Nephron progenitor cell (in vitro differentiated cells): ENCODE data around the gene ZC3H13.

Experiments
- DNase-seq: peaks from one replicate; pipeline ENCODE4 v3.0.0; 2021
- H3K27ac Mint-ChIP-seq: 2 replicates; pipeline ENCODE4 v1.8.0; 2021; ENCODE audit warnings: mild to moderate bottlenecking, moderate library complexity, mixed read lengths
- H3K27me3 Mint-ChIP-seq: 2 replicates; pipeline ENCODE4 v1.8.0; 2021; ENCODE audit warnings: mild to moderate bottlenecking, low read depth, mixed read lengths; ENCODE audit not compliant: poor library complexity
- H3K36me3 Mint-ChIP-seq: 2 replicates; pipeline ENCODE4 v1.8.0; 2021; ENCODE audit warnings: low read depth, mixed read lengths
- H3K4me1 Mint-ChIP-seq: 2 replicates; pipeline ENCODE4 v1.8.0; 2021; ENCODE audit warnings: mixed read lengths
- H3K4me3 Mint-ChIP-seq: 2 replicates; pipeline ENCODE4 v1.8.0; 2021; ENCODE audit warnings: mild to moderate bottlenecking, moderate library complexity, mixed read lengths
- H3K9me3 Mint-ChIP-seq: 2 replicates; pipeline ENCODE4 v1.8.0; 2021; ENCODE audit warnings: mild to moderate bottlenecking, moderate library complexity, mixed read lengths
- TF ChIP-seq, protein P1 (sequence below): fragments of 200-600 bp; sonication (generic); IDR thresholded peaks from 2 replicates; pipeline ENCODE4 v1.5.0; 2021; ENCODE audit warnings: antibody characterized with exemption

The ZC3H13 gene

DNA sequence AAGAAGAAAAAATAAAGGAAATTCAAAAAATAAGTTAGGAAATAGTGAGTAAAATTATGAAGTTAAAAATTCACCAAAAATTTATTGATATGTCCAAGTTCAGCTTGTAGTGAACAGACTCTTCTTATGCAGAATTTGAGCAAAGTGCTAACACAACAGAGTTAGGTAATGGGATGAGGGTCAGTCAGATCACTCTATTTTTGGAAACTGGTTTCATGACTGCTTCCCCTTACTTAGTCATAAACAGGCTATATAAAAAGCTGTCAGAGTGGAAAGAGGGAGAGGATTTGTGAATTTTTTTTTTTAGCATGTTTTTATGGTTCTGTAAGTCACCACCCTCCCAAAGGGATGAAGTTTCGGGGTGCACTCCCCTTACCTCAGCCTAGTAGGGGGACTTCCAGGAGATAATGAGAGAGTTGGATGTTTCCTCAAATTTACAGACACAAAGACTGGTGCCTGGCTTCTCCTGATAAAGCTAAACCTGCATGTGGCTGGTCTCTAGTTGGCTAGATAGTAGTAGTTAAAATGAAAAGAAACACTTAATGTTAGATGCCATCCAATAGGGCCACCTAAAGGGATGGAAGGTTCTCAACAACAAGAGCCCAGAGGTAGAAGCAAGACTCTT, 47.8 kb upstream of the ZC3H13 start:
- no peaks in the 10 kb centered on the region for H3K4me1 Mint-ChIP-seq
- no peaks in the 10 kb centered on the region for H3K9me3 Mint-ChIP-seq
- TF ChIP-seq, protein P1, sequence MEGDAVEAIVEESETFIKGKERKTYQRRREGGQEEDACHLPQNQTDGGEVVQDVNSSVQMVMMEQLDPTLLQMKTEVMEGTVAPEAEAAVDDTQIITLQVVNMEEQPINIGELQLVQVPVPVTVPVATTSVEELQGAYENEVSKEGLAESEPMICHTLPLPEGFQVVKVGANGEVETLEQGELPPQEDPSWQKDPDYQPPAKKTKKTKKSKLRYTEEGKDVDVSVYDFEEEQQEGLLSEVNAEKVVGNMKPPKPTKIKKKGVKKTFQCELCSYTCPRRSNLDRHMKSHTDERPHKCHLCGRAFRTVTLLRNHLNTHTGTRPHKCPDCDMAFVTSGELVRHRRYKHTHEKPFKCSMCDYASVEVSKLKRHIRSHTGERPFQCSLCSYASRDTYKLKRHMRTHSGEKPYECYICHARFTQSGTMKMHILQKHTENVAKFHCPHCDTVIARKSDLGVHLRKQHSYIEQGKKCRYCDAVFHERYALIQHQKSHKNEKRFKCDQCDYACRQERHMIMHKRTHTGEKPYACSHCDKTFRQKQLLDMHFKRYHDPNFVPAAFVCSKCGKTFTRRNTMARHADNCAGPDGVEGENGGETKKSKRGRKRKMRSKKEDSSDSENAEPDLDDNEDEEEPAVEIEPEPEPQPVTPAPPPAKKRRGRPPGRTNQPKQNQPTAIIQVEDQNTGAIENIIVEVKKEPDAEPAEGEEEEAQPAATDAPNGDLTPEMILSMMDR: no peak
- H3K27me3 Mint-ChIP-seq: peaks cover 3% of the 10 kb centered on the region
- no peak overlapping the region for H3K27ac Mint-ChIP-seq
- DNase-seq: no peak
- no peaks in the 10 kb centered on the region for H3K36me3 Mint-ChIP-seq
- no peak overlapping the region for H3K4me3 Mint-ChIP-seq

DNA sequence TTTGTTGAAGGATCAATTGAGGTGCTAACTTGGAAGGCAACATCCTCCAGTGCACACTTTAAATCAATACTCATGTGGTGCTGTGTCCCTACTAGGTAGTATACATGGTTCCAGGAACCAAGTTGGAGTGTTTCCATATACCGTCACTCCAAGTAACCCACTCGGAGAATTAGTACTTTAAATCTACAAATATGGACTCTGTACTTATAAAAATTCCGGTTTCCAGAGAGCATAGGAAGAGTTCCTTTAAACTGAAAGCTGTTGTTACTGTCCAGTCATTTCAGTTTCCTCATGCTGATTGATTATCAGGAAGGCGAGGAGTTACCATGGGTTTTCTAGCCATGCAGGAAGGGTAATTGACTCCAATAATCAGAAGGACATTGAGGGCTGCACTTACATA, 45.1 kb upstream of the ZC3H13 start:
- no peak overlapping the region for H3K4me3 Mint-ChIP-seq
- no peak overlapping the region for H3K27ac Mint-ChIP-seq
- no peak for DNase-seq
- H3K4me1 Mint-ChIP-seq: no peaks in the 10 kb centered on the region
- no peaks in the 10 kb centered on the region for H3K36me3 Mint-ChIP-seq
- TF ChIP-seq, protein P1: no peak
- H3K9me3 Mint-ChIP-seq: no peaks in the 10 kb centered on the region
- H3K27me3 Mint-ChIP-seq: peaks cover 3% of the 10 kb centered on the region

DNA sequence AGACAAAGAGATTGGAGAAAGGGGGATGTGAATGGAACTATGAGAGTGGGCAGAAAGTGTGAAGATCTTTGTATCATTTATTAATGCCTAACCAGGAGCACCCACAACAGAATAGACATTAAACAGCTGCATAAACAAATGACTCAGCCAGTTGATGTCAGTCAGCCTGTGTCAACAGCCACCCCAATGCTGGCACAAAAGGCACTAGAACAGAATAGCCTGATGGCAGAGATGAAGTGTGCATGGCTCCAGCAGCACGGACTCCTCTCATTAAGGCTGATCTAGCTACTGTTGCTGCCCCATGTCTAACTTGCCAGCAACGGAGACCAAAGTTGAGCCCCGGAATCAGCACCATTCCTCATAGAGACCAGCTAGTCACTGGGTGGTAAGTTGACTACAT, 44.5 kb upstream of the ZC3H13 start:
- peaks cover 3% of the 10 kb centered on the region for H3K27me3 Mint-ChIP-seq
- no peak for DNase-seq
- no peaks in the 10 kb centered on the region for H3K9me3 Mint-ChIP-seq
- no peak overlapping the region for H3K27ac Mint-ChIP-seq
- no peaks in the 10 kb centered on the region for H3K36me3 Mint-ChIP-seq
- TF ChIP-seq, protein P1: no peak
- H3K4me3 Mint-ChIP-seq: no peak overlapping the region
- H3K4me1 Mint-ChIP-seq: no peaks in the 10 kb centered on the region

DNA sequence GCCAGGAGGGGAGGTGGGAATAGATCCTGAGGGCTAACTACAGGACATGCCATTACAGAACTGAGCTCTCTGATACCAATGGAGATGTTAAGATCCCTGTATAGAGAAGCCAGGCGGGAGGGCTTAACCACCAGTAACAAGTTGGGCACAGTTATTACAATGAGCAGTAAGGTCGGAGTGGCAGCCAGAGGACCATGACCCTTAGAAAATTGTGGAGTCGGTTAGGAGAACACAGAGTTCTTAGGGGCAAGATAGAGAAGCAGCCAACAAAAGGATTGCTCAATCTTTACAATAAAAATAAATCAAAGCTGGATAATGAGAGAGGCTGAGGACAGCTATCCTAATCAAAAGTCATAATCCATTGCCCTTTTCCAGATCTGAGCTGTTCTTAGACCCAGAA, 41.9 kb upstream of the ZC3H13 start:
- no peaks in the 10 kb centered on the region for H3K4me1 Mint-ChIP-seq
- no peak overlapping the region for H3K27ac Mint-ChIP-seq
- H3K4me3 Mint-ChIP-seq: no peak overlapping the region
- no peaks in the 10 kb centered on the region for H3K9me3 Mint-ChIP-seq
- DNase-seq: no peak
- H3K27me3 Mint-ChIP-seq: peaks cover 3% of the 10 kb centered on the region
- TF ChIP-seq, protein P1: no peak
- no peaks in the 10 kb centered on the region for H3K36me3 Mint-ChIP-seq

DNA sequence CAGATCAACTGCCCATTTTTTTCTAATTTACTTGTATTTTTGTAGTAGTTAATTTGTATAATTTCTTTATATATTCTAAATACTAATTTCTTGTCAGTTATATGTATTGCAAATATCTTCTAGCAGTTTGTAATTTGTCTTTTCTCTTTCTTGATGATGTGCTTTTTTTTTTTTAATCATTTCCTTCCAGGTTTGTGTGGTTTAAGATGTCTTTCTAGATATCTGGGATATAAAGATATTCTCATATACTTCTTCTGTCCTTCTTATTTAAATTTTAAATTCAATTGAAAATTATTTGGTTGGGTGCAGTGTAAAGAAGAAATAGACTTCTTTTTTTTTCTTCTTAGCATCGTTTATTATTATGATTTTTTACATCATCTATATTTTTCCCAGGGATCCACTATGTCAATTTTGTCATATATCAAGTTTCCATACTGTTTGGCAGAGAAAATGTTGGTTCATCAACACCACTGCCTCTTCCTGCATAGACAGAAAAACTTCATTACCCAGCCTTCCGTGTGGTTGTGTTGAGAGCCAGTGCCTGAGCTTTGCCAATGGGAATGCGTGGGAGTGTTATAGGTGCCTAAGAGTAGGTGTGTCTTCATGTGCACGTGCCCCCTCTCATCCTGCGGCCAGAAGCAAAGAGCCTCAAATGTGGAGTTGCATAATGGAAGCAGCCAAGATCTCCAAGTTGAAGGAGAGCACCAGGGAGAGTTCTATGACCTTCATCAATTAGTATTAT, 36.4 kb upstream of the ZC3H13 start:
- Mint-ChIP-seq H3K36me3 (no peaks in the 10 kb centered on the region), H3K27ac (no peak overlapping the region), H3K9me3 (no peaks in the 10 kb centered on the region), H3K27me3 (peaks cover 4% of the 10 kb centered on the region), H3K4me3 (no peak overlapping the region), H3K4me1 (no peaks in the 10 kb centered on the region)
- TF ChIP-seq, protein P1: no peak
- no peak for DNase-seq

DNA sequence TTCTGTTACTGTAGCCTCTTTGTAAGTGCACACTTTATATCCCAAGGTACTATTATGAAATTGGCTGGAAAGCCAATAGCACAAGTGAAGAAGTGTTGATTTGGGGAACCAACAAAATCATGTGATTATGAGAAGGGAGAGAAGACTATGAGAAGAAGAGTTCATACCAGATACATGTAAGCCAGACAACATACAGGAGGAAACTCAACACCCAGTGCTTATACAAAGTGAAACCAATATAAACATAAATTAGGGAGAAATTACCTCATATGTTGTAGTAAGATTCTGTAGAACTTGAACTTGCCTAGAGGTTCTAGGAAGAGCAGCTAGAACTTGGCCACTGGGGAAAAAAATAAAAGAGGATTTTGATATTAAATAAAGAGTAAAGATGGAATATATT, 34.9 kb upstream of the ZC3H13 start:
- peaks cover 4% of the 10 kb centered on the region for H3K27me3 Mint-ChIP-seq
- DNase-seq: no peak
- TF ChIP-seq, protein P1: no peak
- no peak overlapping the region for H3K27ac Mint-ChIP-seq
- H3K4me3 Mint-ChIP-seq: no peak overlapping the region
- H3K4me1 Mint-ChIP-seq: no peaks in the 10 kb centered on the region
- no peaks in the 10 kb centered on the region for H3K36me3 Mint-ChIP-seq
- H3K9me3 Mint-ChIP-seq: no peaks in the 10 kb centered on the region
